ENCODE data around the gene ST3GAL2.

Gene ST3GAL2

DNA sequence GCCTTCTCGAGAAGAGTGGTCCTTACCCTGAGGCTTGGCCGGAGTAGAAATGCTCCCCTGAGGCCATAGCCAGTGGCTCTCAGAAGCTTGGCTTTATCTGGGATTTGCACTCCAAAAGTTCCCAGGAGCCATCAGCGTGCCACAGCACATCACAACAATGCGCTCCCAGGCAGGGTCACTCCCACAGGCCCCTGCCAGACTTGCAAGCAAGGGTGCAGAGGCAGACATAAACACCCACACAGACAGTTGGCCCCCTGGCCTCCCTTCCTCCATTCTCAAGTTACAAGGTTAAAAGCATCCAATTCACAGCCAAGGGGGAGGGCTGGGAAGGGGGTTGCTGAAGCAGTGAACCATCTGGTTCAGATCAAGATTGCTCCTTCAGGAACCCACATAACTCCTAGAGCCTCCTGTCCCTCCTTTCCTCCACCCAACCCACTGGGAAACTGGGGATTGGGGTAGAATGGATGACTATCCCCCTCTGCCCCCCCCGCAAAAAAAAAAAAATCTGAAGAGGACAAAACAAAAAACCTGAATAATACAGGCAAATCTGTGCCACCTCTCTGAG lies 1.8 kb downstream of the ST3GAL2 start:
- DNase-seq = no peak

DNA sequence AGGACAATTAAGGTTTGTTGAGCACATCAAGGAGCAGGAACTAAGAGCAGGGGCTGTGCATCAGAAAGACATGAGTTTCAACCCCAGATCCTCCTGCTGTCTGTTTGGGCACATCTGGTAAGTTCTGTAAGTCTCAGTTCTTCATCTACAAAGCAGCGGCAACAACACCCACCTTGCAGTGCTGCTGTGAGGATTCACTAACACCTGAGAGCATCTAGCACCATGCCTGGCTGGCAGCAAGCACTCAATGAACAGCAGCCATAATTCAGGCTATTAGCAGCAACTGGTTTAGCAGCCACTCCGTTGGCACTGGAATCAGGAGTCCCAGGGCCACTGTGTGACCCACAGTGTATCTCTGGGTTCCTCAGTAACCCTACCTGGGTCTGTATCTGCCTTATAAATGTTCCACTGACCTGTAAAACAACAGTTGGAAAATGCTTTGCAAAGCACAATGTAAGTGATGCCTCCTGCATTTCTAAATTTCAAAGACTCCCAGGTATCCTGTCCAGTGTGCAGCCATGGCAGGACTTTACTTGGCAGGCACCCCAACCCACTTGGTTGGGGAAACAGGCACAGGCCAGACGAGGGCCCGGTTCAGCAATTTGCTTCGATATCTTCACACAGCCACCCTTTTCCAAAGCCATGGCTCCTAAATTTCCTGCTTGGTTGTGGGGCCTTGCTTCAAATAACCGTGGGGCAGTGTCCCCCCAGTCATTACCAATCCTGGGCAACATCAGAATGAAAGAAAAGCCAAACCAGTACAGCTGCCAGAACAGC lies 4.2 kb downstream of the ST3GAL2 start:
- DNase-seq = no peak

DNA sequence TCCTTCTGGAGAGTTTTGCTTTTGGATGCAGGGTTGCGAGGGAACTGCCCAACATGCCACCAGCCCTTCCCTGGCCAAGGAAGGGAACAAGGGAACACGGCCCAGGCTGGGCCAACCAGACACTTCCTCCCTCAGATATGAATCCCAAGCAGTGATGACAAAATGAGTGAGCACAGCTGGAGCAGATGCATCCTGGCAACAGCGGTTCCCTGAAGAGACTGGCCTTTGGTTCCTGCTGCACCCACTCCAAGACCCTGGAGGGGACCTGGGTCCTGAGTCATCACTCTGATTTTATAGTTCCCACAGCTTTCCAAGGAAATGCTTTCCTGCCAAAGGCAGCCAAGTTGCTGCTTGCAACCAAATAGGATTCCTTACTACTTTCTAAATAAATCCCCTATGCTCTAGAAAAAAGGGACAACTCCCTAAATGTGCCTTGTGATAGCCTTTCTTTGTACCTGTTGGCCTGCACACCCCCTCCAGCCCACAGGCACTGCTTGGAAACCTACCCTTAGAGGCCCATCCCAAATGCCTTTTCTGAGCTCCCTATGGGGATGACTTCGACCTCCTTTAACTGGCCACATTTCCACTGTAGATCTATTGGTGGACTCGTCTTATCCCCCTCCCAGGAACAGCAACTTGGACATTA lies 5.3 kb downstream of the ST3GAL2 start:
- DNase-seq = no peak

DNA sequence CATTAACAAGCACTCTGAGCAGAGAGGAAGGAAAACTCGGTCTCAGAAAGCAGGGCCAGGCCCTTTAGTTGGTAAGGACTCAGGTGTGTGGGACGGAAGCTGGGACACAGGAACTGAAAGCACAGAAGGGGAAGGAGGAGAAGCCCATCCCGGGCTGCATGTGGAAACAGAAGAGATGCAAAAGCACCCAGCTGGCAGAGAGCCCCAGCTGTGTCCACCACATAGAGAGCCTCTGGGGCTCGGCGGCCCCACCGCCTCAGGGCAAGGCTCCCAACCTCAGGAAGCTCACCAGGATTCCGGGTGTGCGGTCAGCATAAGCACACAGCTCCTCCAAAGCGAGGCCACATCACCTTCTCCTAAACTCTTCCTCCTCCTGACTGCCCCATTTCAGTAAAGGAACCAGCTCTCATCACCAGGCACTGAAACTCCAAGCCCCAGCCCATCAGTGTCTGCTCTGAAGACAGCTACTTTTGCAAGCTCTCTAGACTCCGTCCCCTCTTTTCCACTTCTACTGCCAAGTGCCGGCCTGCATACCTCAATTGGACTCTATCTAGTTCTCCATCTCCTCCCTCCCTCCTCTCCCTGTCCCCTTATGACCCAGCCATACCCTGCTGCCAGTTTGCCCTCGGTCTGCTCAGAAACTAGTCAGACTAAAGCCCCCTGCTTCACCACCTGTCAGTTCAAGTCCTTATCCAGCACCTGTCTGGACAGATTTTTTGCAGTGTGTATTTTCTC lies 6.0 kb downstream of the ST3GAL2 start:
- no peak for DNase-seq

DNA sequence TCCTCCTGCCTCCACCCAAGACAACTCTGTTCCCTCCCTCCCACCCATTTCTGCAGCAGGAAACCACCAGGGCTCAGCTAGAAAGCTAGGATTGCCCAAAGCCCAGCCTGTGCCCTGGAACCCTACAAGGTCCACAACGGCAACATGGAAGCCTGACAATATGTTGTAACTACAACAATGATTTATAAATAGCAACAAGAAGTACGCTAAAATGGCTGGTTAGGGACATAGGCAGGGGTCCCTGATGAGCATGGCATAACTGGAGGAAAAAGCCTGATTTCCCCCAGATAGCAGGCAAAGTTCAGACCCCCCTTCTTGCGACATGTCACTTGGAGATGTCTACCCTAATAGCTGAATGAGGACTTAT lies 6.6 kb downstream of the ST3GAL2 start:
- no peak for DNase-seq

DNA sequence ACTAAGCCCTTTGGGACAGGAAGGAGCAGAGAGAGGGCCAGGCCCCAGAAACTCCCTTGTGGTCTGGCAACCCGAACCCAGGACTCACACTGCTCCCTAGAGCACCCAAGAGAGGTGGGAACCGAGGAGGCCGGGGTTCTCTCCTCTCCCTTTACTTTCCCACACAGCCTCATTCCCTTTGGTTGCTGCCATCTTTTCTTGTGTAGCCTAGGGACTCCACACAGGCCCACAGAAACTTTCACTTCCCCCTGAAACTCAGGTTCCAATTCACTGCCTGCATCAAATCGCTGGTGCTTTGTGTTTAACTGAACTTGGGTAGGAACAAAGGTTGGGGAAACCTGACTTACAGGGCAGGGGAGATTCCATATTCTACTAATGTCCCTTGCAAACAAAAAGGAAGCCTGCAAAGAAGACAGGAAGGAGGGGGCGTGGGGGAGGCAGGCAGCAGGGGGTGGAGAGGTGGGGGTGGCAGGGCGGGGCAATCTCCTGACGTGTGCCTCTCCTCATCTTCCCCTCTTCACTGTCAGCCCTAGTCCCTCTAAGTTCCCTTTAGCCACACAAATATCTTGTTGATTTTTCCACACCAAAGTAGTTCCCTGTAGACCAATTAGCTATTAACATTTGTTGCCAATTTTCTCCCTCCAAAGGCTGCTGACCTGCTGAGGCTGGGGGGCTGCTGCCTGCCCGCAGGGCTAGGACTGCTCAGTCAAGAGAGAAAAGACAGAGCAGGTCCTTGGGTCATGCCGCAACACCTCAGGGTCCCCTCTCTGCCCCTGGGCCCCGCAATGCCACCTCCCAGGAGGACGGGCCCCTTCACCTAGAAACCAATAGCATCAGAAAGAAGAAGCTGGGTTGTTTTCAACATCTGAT lies 8.0 kb downstream of the ST3GAL2 start:
- DNase-seq = no peak

DNA sequence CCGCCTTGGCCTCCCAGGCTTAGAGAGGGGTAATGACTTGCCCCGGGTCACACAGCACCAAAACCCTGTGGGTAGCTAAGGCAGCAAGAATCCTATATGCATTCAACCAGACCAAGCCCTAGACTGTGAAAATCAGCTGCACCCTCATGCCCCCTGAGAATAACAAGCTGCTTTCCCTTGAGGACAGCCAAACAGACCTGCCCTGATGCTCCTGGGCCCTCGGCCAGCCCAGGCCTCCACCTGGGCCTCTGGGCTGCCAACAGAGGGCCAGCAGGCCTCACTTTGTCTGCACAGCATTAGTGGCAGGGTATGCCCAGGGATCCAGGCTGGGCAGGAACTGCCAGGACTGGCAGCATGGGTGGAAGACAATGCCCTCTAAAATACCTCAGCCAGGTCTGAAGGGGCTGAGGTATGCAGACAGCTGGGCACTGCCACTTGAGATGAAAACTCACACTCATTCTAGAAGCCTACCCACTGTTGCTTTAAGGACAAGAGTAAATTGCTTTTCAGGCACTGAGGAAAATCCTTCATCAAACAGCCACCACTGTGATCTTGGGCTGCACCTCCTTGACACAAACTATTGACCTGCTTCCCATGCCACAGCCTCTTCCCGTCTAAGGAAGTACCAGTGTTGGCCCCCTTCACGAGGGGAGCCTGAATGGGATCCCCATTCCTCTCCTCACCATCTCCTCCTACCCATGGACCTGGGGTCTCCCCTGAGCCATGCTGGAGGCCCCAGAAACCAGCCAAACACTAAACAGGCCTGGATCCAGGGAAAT lies 8.8 kb downstream of the ST3GAL2 start:
- DNase-seq = no peak

DNA sequence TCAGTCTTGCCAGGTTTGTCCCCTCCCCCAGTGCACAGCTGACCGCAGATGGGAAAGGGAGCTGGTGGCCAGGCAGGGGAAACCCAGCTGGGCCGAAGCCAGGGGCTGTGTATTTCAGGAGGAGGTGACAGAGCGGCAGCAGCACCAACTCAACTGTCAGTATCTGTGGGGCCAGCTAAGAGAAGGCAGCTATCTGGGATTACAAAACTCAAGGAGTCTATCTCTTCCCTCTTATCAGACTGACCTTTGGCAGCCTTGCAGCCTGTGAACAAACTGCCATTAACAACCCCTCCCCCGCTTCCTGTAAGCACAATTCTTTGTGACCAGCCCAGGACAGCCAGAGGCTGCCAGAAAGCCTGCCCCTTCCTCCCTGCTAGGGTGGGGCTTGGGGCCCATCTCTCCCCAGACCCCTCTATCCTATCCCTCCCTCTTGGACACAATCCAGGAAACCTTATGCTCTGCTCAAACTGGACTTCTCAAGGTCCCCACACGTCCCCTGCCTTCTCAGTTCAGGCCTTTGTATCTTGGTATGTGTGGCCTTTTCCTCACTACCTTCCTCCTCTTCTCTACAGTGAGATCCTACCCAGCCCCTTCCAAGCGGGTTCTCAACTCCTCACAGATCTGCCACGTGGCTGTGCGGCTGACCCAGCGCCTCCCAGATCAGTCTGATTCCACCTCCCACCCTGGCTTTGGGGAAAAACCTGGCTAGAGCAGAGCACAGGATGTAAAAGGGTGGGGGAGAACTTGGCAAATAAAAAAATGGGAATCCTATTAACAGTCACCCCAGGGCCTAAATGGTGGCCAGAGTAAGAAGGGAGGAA lies 10.5 kb downstream of the ST3GAL2 start:
- DNase-seq = no peak

DNA sequence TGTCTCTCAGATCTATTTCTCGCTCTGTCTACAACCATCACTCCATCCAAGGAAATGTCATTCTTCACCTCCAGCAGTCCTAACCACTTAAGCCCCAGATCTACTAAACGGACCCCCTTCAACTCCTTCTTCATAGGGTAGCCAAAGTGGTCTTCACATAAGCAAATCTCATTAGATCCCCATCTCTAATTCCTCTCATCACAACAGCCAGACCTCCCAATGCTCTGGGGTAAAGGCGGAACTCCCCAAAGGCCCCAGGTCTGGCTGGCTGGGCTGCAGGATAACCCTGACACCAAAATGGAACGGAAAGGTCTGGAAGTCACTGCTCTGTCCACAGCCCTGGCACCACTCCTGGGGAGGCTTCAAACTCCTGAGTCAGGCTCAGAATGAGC lies 11.1 kb downstream of the ST3GAL2 start:
- DNase-seq = no peak

DNA sequence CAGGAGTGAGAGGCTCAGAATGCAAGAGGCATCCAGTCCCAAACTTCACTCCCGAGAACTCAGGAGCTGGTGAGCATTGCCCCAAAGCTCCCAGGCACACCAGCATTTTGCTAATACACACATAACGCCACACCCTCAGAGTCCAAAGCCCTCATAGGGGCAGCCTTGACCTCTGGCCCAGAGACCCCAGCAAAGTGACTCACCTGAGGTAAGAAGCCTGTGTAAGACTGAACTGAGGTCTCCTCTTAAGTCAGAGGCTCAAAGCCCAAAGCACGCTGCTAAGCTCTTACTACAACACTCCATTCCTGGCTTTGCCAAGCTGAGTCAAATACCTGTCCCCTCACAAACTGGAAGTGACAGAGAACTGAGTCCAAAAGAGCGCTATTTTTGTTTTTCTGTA lies 16.4 kb downstream of the ST3GAL2 start:
- no peak for DNase-seq

DNA sequence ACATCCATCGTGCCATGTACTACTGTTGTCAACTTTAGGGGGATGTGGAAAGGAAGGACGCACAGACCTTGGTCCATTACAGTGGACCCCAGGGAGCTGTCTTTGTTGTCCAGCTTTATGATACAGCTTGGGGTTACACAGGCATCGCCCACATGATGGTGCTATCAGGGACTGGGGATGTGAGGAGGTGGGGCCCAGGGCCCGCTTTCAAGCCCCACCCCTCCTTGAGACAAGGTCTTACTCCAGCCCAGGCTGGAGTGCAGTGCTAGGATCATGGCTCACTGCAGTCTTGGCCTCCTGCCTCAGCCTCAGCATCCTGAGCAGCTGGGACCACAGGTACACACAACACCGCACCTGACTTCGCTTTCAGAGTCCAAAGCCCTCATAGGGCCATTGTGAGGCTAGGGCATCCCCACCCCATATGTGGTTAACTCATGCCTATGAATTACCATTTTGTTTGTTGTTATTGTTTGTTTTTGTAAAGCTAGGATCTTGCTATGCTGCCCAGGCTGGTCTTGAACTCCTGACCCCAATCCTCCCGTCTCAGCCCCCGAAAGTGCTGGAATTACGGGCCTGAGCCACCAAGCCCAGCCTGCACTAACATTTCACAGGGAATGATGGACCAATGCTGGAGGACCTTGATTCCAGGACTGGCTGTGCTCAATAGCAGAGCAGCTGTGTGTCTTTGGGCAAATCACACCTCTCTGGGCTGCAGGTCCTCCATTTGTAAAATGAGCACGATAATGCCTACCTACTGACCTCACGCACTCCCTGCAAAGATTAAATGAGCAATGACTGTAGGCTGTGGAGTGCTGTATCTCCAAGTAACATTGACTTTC lies 17.2 kb downstream of the ST3GAL2 start:
- no peak for DNase-seq

DNA sequence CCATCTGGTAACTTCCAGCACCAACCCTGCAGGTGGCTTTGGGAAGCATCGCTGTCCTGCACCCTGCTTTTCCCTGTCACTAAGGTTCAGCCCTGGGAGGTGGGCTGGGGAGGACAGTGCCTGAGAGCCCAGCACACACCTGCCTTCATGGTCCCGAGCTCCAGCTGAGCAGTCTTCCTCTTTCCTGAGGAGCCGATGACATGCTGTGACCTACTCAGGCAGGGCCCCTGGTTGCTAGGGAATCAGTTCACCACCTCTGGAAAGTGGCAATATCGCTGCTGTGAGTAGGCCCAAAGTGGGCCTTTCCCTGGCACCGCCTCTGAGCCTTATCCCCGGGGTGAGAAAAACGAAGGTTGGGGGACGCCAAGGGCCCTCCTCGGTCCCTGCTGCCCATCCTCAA lies 17.9 kb downstream of the ST3GAL2 start:
- DNase-seq = no peak

DNA sequence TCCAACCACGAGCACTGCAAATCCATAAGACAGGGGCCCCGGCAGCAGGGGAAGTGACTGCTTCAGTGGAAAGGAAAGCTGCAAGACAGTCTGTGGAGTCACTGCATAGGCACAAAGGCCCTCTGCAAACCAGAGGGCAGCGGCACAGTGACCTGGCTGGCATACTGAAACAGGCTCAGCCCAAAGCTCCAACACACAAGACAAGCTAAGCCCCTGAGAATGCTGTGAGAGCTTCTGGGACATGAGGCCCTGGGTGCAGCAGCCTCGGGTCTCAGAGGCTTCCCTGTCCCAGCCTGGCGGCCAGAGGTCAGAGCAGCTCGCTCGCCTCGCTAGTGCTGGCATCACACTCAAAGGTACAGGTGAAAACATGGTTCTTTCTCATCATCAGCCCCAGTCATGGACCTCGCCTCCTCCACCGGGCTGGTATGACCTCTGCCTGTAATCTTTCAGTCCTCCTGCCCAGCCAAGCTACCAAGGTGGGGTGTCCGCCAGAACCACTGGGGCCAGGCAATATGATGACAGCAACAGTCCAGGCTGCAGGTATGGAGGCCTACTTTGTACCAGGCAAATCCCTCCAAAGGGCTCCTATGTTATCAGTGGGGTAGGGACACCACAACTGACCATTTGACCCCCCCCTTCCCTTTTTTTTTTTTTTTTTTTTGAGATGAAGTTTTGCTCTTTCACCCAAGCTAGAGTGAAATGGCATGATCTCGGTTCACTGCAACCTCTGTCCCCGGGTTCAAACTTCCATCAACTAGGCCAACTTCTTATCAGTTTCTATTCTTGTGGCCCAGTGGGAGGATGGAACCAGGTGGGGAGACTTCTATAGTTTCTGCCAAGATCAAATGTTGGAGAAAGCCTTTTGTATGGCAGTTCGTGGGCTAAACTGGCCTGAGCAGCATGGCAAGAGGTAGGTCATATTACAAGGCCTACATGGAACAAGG lies 19.2 kb downstream of the ST3GAL2 start:
- no peak for DNase-seq

DNA sequence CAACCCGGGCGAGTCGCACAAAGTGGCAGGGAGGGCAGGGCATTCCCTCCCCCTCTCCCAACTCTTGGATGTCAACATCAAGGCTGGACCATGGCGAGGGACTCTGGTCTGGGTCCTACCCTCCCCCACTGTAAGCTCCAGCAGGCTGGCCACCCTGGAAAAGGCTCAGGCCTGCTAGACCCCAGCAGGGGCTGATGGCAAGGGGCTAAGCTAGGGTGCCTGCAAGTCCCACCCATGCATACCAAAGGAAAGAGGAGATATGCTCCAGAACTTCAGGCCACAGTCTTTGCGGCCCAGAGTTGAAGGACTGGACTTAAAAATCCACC lies 19.9 kb downstream of the ST3GAL2 start:
- DNase-seq = no peak

DNA sequence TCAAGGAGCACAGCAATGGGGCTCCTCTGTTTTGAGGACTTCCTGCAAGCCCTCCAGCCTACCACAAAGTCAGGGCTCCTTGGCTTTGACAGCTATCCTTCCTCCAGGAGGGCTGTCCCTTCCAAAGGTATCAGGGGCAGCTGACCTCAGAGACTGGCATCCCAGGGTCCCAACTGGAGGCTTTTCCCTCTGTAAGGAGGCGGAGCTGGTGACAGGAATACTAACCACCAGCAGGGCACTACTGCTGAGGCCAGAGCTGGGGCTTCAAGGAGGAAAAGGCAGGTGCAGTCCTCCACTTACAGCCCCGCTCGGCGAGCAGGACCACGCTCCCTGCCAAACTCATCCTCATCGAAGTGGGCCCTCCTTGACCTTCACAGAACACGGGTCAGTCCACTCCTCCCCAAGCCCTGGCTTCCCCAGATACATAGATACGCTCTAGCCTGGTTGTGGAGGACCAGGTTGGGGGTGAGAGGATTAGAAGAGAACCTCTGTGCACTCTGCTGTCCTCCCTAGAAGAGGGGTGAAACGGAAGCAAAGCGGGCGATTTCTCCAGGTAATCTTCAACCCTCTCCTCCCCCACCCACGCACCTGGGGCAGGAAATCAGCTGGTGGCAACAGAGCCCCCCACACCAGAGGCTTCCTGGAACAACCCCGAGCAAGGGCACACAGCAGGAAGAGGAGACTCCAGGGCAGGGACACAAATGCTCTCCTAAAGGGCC lies 20.5 kb downstream of the ST3GAL2 start:
- no peak for DNase-seq

DNA sequence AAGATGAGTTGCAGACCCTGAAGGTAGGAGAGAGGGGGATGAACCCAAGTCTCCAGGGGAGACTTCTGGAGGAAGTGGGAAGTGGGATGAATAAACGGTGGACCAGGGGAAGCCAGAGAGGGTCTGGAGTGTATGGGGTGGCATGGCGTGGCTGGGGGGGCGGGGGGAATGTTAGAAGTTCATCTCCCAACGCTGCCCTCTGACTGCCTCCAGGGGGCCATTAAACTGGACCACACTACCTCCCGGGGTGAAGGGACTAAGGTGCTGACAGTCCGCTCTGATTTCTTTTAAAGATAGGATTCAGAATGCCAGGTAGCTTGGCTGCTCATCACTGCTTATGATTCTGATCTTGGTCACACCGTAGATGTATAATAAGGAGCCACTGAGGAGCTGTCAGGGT lies 21.2 kb downstream of the ST3GAL2 start:
- no peak for DNase-seq

DNA sequence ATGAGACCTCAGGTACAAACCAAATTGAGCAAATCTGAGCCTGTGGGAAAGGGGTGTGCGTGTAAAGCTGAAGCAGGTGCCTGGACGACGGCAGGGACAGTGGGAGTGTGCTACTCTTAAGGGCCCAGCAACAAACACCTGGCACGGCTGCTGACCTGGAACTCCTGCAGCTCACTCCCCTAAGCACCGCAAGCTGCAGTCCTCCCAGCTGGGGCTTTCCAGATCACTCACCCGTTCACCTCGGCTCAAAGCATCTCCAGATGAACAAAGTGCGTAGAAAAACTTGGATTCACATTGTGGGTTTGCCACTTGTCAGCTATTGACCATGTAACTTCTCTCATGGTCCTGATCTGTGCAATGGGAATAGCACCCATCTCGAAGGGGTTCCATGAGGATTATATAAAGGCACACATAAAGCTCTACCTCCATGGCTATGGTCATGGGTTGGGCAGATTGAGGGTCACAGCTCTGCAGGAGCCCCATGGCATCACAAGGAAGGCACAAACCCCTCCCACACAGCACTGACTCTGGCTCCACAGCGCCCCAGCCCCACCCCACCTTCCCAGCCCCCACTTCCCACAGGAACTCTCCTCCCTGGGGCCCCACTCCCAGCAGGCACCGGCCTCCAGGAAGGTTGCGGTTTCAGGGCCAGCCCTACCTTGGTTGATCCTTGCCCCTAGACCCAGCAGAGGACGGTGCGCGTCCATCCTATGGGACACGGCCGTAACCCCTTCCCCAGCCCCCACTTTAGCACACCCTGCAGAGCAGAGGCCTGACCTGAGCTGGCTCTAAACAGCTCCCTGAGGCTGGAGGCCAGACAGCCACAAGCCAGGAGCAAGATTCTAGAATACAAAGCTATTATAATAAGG lies 21.9 kb downstream of the ST3GAL2 start:
- DNase-seq = no peak
